ENCODE measurements around the gene BLVRB.

The BLVRB gene

GRCh38 chr19:40403262-40403984 lies 62.1 kb downstream of the BLVRB start:
- DNase-seq (ENCODE audit: low read depth in 2 of 2), result peak; percentile 37 to 59

DNA sequence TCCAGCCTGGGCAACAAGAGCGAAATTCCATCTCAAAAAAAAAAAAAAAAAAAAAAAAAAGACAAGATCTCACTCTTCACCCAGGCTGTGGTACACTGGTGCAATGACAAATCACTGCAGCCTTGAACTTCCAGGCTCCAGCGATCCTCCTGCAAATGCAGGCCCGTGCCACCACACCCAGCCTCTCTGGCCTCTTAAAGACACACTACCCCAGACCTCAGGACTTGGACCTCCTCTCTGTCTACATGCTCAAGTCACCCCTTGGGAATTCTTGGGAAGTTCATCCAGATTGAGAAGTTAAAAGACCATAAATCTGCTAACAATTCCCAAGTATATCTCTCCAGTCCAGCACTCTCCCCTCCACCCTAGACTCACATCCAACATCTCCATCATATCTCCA lies 65.0 kb downstream of the BLVRB start:
- DNase-seq (ENCODE audit: low read depth in 2 of 2), result no peak

GRCh38 chr19:40398417-40399131 lies 67.0 kb downstream of the BLVRB start:
- peak in 1 of 2 donors; percentile 50 for DNase-seq (ENCODE audit: low read depth in 2 of 2)

Measured in stimulated activated CD4-positive, alpha-beta T cell treated with anti-CD3 and anti-CD28 coated beads, Interleukin-1b, Interleukin-23, amount 100 ng/mL, for 1 hour (primary cell).